ENCODE data around the gene NFIX. TPM values are rescaled to one million over a fixed set of nuclear protein-coding genes. Genes with fewer than 3 reads are reported as not detected.

NFIX gene
- total and polyA plus RNA-seq, 2 donors (not counting 1 experiment from before 2014, with no cell fraction given), result 35.7 to 74.8 TPM

DNA sequence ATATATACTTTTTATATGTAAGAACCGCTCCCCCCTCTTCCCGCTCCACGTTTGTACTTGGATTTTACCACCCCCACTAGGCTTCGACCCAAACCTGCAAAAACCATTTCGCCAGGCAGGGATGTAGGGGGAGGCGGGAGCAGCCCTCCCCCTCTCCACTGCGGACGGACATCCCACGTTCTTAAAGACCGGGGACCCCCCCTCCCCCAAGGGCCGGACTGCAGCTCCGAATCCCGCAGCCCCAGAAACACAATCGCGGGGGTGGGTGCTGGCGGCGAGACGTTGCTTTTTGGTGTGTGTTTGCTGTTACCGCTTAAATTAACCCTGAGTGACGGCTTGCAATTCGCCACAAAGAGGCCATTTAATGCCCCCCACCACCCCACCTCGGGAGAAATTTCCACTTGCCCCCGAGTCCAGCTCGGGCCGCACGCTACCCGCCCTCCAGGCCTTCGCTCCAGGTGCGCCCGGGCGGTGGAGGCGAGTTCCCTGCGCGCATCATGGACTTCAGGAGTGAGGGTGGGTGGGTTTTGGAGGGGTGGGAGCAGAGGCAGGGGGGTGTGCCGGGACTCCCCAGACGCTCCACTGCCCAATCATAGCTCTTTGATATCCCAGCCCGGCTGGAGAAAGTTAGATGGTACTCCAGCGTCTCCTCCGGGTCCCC lies 15.8 kb downstream of the NFIX start:
- H3K9me3 ChIP-seq (ENCODE audit: control insufficient read depth, insufficient read depth, low read depth, low read length), result no peaks in the 10 kb centered on the region
- H4K20me1 ChIP-seq (ENCODE audit: control insufficient read depth, extremely low read depth, insufficient read depth, low read length), result no peaks in the 10 kb centered on the region
- H3K4me2 ChIP-seq (ENCODE audit: extremely low read depth, insufficient read depth, low read length), result peak overlapping the region; percentile 25
- H3K4me3 ChIP-seq (replicated peaks in 1 of 4; ENCODE audit: control extremely low read depth in 1 of 4, insufficient read depth in 1 of 4, low read depth in 3 of 4, low read length in 4 of 4), result no peak overlapping the region
- H3K36me3 ChIP-seq (ENCODE audit: control insufficient read depth, insufficient read depth, low read length), result peaks cover 10% of the 10 kb centered on the region
- H3K27ac ChIP-seq (ENCODE audit: insufficient read depth, low read length), result no peak overlapping the region
- no peak for TF ChIP-seq EZH2 (IDR thresholded peaks at IDR 0.05; ENCODE audit: low read length, missing control alignments)
- TF ChIP-seq, protein P1, sequence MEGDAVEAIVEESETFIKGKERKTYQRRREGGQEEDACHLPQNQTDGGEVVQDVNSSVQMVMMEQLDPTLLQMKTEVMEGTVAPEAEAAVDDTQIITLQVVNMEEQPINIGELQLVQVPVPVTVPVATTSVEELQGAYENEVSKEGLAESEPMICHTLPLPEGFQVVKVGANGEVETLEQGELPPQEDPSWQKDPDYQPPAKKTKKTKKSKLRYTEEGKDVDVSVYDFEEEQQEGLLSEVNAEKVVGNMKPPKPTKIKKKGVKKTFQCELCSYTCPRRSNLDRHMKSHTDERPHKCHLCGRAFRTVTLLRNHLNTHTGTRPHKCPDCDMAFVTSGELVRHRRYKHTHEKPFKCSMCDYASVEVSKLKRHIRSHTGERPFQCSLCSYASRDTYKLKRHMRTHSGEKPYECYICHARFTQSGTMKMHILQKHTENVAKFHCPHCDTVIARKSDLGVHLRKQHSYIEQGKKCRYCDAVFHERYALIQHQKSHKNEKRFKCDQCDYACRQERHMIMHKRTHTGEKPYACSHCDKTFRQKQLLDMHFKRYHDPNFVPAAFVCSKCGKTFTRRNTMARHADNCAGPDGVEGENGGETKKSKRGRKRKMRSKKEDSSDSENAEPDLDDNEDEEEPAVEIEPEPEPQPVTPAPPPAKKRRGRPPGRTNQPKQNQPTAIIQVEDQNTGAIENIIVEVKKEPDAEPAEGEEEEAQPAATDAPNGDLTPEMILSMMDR (conservative IDR thresholded peaks at IDR 0.05 in 1 of 2, IDR thresholded peaks at IDR 0.05 in 1 of 2; ENCODE audit: low read depth in 1 of 2, low read length in 2 of 2), result no peak
- no peak for DNase-seq (ENCODE audit: low read depth in 2 of 2)
- no peak overlapping the region for H3K9ac ChIP-seq (ENCODE audit: insufficient read depth, low read length)
- H2AFZ ChIP-seq (ENCODE audit: low read length), result no peak overlapping the region
- peaks cover 45% of the 10 kb centered on the region for H3K4me1 ChIP-seq (ENCODE audit: control insufficient read depth, extremely low read depth, insufficient read depth, low read length)
- H3K79me2 ChIP-seq (ENCODE audit: control insufficient read depth, insufficient read depth, low read length), result peaks cover 93% of the 10 kb centered on the region
- no peaks in the 10 kb centered on the region for H3K27me3 ChIP-seq (ENCODE audit: control insufficient read depth, insufficient read depth, low read length)

DNA sequence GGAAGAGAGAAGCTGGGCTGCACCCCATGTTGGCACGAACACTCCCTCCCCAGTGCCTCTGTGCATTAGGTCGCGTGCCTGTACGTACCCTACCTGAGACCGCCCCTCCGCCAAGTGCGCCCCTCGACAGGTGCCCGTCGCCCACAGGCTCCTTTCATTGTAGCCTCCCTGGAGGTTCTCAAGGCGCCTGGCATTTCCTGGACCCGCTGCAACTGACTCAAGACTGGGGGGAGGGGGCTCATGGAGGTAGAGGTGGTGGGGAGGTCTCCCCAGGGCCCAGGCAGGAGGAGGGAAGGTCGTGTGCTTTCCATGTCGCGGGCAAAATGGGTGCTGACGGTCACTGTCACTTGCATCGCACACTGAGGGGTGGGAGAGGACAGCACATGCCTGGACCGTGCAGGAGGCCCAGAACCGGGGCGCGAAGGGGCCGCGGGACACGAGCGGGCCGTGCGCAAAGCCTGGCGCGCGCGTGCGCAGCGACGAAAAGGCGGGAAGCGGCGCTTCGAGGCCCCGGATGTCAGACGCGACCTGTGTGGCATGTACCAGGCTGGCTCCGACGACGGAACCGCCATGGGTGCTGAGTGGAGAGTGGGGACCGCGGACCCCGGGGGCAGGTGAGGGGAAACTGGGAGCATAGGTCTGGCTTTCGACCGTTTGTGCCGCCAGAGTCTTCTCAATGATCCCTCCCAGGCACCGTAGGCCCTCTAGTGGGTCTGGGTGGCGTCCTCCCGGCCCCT lies 16.5 kb downstream of the NFIX start:
- H3K9ac ChIP-seq (ENCODE audit: insufficient read depth, low read length), result no peak overlapping the region
- no peaks in the 10 kb centered on the region for H3K9me3 ChIP-seq (ENCODE audit: control insufficient read depth, insufficient read depth, low read depth, low read length)
- H4K20me1 ChIP-seq (ENCODE audit: control insufficient read depth, extremely low read depth, insufficient read depth, low read length), result no peaks in the 10 kb centered on the region
- no peak for TF ChIP-seq EZH2 (IDR thresholded peaks at IDR 0.05; ENCODE audit: low read length, missing control alignments)
- TF ChIP-seq, protein P1 (conservative IDR thresholded peaks at IDR 0.05 in 1 of 2, IDR thresholded peaks at IDR 0.05 in 1 of 2; ENCODE audit: low read depth in 1 of 2, low read length in 2 of 2), result no peak
- peaks cover 10% of the 10 kb centered on the region for H3K36me3 ChIP-seq (ENCODE audit: control insufficient read depth, insufficient read depth, low read length)
- no peak overlapping the region for H3K4me3 ChIP-seq (replicated peaks in 1 of 4; ENCODE audit: control extremely low read depth in 1 of 4, insufficient read depth in 1 of 4, low read depth in 3 of 4, low read length in 4 of 4)
- H3K4me2 ChIP-seq (ENCODE audit: extremely low read depth, insufficient read depth, low read length), result peak overlapping the region; percentile 25
- no peak overlapping the region for H2AFZ ChIP-seq (ENCODE audit: low read length)
- peaks cover 93% of the 10 kb centered on the region for H3K79me2 ChIP-seq (ENCODE audit: control insufficient read depth, insufficient read depth, low read length)
- DNase-seq (ENCODE audit: low read depth in 2 of 2), result no peak
- H3K27ac ChIP-seq (ENCODE audit: insufficient read depth, low read length), result peak overlapping the region; percentile 99
- peaks cover 38% of the 10 kb centered on the region for H3K4me1 ChIP-seq (ENCODE audit: control insufficient read depth, extremely low read depth, insufficient read depth, low read length)
- H3K27me3 ChIP-seq (ENCODE audit: control insufficient read depth, insufficient read depth, low read length), result no peaks in the 10 kb centered on the region

DNA sequence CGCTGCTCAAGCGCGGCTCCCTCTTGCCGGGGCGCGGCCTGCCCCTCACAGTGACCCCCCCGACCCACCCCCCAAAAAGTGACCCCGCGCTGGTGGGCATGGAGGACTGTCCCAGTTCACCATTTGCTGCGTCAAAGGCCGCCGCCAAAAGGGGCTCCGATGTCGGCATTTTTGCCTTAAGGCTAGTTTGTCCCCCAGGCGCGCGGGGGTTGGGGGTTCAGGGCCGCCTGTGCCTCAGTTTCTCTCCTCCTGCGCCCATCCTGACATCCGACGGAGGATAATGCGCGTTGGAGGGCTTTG lies 17.1 kb downstream of the NFIX start:
- TF ChIP-seq EZH2 (IDR thresholded peaks at IDR 0.05; ENCODE audit: low read length, missing control alignments), result no peak
- TF ChIP-seq, protein P1 (conservative IDR thresholded peaks at IDR 0.05 in 1 of 2, IDR thresholded peaks at IDR 0.05 in 1 of 2; ENCODE audit: low read depth in 1 of 2, low read length in 2 of 2), result no peak
- Histone ChIP-seq H3K4me1 (ENCODE audit: control insufficient read depth, extremely low read depth, insufficient read depth, low read length) (peaks cover 33% of the 10 kb centered on the region), H3K27me3 (ENCODE audit: control insufficient read depth, insufficient read depth, low read length) (no peaks in the 10 kb centered on the region), H3K9ac (ENCODE audit: insufficient read depth, low read length) (peak overlapping the region; percentile 21), H4K20me1 (ENCODE audit: control insufficient read depth, extremely low read depth, insufficient read depth, low read length) (no peaks in the 10 kb centered on the region), H3K9me3 (ENCODE audit: control insufficient read depth, insufficient read depth, low read depth, low read length) (no peaks in the 10 kb centered on the region), H3K4me3 (replicated peaks in 1 of 4; ENCODE audit: control extremely low read depth in 1 of 4, insufficient read depth in 1 of 4, low read depth in 3 of 4, low read length in 4 of 4) (peak overlapping the region in 2 of 4 experiments; percentile 60 to 63), H3K79me2 (ENCODE audit: control insufficient read depth, insufficient read depth, low read length) (peaks cover 93% of the 10 kb centered on the region), H3K27ac (ENCODE audit: insufficient read depth, low read length) (peak overlapping the region; percentile 99), H2AFZ (ENCODE audit: low read length) (no peak overlapping the region), H3K4me2 (ENCODE audit: extremely low read depth, insufficient read depth, low read length) (peak overlapping the region; percentile 100), H3K36me3 (ENCODE audit: control insufficient read depth, insufficient read depth, low read length) (peaks cover 10% of the 10 kb centered on the region)
- no peak for DNase-seq (ENCODE audit: low read depth in 2 of 2)
